Stimulated activated CD8-positive, alpha-beta memory T cell treated with anti-CD3 and anti-CD28 coated beads, Interleukin-4, amount 100 ng/mL, for 1 hour (primary cell): Measurements from ENCODE around the gene RHO.
"Not testable (repeated sequence)": the region's sequence is repeated elsewhere in the genome, so short reads cannot be mapped to it uniquely, and the experiment has no call there.

Source experiments
- DNase-seq, 2 donors: peaks; one replicate each; pipeline ENCODE4 v3.0.0-alpha.2; 2020; ENCODE audit warnings: low read depth in 2 of 2, low spot score in 1 of 2

The RHO gene

DNA sequence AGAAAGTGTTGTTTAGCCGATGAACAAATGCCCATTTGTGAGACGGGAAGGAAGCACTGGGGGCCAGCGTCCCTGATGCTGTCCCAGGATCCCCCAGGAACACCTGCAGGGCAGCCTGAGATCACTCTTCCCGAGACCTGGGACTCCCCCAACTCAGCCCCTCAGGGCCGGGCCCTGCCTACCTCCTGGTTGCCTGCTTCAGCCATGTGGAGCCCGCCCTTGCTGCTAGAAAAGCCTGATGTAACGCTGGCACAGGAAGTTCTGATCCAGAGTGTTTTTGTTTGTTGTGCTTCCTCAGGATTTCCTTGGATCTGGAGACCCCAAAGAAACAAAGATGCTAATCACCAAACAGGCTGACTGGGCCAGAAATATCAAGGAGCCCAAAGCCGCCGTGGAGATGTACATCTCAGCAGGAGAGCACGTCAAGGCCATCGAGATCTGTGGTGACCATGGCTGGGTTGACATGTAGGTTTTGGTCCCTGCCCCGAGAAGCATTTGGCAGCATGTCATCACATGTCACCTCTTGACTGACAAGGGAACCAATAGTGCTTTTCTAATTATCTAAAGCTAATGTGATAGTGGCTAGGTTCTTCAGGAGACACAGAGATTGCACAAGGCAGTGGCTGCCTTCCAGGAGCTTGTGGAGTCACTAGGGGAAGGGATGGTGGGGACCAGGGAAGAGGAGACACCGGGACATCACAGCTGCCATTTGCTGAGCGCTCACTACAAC is 28.7 kb upstream of the RHO start:
- not testable (repeated sequence) for DNase-seq

GRCh38 chr3:129500334-129500658 is 28.1 kb upstream of the RHO start:
- no peak for DNase-seq

DNA sequence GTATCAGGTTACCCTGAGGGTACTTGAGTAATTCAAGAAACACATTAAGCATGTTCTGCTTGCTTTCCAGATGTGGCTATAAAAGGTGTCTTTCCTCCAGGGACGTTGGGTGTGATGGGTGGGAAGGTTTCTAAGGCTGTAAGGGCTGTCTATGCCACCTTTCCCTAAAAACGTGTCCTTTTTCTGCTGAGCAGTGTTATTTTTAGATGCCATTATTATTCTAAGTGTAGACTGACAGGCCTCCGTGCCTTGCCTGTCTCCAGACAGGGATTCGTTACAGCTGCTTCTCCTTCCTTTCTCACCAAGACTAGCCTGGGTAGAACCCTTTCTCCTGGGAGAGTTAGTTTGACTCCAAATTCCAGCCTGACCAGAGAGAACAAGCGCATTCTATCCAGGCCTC is 26.8 kb upstream of the RHO start:
- DNase-seq = no peak

GRCh38 chr3:129502641-129503408 is 25.6 kb upstream of the RHO start:
- DNase-seq = no peak

DNA sequence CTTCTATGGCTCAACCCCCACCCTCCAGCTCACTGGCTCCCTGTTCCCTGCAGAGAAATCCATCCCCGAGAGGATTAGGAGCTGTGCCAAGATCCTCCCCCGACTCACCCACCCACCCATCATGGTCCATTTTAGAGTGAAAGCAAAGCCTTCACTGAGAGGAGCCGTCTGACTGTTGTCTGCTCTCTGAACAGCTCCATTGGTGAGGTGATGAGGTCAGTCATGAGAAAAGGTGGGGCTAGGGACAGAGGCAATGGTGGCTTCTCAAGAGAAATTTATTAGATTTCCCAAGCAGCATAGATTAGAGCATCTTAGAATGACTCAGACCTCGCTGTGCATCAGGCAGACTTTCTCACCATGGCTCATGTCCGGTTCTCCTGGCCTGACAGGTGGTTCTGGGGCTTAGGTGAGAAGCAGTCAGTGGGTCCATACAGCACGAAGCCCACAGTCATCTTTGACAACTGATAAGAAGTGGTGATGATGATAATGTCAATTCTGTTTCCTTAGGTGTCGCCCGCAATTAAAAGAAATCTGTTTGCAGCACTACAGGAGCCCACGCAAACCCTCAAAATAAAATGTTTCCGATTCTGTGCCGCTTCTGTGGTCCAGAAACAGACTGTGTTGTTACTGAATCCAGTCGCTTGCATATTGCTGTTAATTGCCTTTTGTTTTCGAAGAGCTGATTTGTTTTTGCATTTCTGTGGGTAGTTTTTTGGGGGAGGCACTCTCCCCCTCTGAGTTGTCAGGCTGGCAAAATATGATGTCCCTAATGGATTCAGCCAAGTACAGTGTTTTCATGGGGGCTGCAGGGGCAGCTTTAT is 24.8 kb upstream of the RHO start:
- DNase-seq = no peak

DNA sequence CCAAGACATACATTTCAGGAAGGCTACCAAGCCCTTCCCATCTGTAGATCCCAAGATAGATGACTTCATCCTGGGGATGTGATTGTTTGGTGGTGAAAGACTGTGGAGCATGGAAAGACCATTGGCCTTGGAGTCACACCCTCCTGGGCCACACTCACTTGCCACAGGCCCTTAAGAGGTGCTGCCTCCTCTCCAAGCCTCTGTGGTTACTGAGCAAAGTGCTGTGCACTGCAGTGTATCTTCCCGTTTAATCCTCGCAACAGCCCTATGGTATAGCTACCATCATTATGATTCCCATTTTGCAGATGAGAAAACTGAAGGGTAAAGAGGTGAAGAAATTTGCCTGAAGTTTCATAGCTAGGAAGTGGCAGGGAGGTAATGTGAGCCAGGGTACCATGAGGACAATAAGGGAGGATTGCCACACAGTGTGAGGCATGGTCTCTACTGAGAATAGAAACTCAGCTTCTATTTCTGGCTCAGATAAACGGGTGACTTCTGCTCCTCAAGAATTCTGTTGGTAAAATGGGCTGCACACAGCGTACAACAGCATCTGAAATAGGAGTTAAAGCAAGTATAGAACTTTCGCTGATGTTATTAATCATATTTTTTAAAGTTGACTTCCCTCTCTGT is 23.9 kb upstream of the RHO start:
- no peak for DNase-seq

DNA sequence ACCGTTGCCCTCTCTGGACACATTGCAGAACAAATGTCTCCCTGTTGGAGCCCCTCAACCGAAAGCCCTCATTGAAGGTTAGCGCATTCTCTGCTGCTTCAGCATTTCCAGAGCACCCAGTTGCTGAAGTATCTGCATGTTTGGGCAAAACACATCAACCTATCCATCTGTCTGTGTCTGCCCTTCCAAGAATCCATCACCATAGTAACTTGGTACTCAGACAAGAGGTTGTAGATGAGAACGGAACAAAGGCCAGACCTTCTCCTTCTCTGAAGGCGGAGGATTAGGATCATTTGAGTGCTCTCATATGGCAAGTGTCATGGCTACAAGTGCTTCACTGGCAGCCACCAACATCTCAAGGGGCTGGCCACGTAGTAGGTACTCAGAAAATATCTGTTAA is 23.1 kb upstream of the RHO start:
- no peak for DNase-seq

DNA sequence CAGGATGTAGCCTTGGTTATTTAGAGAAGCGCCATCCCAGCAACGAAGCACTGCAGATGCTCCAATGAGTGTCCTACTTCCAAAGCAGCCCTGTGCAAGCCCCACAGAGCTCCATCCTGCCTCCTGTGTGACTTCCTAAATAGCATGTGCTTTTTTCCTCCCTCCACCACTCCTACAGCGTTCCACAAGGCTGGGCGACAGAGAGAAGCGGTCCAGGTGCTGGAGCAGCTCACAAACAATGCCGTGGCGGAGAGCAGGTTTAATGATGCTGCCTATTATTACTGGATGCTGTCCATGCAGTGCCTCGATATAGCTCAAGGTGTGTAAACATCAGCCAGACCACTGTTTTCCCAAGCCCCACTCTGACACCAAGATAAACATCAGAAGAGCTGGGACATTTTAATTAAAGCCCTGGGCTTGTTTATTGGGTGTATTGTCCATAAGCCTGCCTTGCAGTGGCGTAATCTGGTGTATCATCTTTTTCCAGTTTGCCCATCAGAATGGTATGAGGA is 22.2 kb upstream of the RHO start:
- no peak for DNase-seq

GRCh38 chr3:129507181-129507831 is 21.1 kb upstream of the RHO start:
- DNase-seq = no peak

- DNase-seq = no peak
These were observed 15.8 kb upstream of the RHO start for GRCh38 chr3:129512595-129512994.

- no peak for DNase-seq
These were observed 14.7 kb upstream of the RHO start for GRCh38 chr3:129513705-129514104.

DNA sequence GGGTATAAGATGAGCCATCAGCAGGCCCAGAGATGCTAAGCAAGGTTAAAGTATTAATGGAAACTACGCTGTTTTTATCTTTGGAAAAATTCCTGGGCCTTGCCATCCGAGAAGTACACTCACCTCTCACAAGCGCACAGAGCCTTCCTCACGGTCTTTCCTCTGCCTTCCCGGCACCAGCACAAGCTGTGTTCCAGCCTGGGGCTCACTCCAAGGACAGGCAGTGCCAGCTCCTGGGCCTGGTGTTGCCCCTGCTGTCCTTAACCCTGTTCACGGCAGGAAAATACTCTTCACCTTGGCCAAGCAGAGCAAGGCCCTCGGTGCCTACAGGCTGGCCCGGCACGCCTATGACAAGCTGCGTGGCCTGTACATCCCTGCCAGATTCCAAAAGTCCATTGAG is 14.3 kb upstream of the RHO start:
- DNase-seq = no peak

DNA sequence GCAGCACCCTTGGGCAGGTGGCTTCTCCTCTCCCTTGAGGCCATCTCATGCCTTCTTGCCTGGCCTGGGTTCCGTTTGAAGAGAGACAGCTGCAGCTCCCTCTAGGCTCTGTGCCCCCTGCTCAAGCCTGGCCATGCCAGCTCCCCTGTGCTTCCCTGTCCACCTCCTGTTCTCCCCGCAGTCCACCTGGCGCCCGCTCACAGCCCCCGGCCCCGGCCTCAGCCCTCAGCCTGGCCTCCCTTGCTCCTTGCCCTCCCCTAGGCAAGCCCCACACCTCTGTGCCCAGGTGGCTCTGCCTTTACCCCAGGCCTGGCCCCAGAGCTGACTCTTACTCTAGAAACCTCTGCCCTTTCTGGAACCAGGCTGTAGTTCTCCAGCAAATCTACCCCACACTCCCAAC is 13.9 kb upstream of the RHO start:
- no peak for DNase-seq

GRCh38 chr3:129515108-129515820 is 13.2 kb upstream of the RHO start:
- DNase-seq = not testable (repeated sequence)

DNA sequence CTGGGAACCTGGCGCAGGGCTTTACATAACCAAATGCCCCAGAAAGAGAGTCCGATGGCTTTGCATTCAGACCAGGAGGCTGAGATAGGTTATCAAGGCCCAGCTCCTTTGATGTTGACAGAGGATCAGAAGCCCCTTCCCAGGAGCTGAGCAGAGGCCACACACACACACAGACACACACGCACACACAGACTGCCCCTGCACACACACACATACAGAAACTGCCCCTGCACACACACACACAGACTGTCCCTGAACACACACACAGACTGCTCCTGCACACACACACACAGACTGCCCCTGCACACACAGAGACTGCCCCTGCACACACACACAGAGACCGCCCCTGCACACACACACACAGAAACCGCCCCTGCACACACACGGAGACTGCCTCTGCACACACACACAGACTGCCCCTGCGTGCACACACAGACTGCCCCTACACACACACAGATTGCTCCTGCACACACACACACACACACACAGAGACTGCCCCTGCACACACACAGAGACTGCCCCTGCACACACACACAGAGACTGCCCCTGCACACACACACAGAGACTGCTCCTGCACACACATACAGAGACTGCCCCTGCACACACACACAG is 12.5 kb upstream of the RHO start:
- DNase-seq = not testable (repeated sequence)

- DNase-seq = no peak
These were observed 10.9 kb upstream of the RHO start for GRCh38 chr3:129517516-129517915.

GRCh38 chr3:129518038-129518561 is 10.3 kb upstream of the RHO start:
- no peak for DNase-seq

DNA sequence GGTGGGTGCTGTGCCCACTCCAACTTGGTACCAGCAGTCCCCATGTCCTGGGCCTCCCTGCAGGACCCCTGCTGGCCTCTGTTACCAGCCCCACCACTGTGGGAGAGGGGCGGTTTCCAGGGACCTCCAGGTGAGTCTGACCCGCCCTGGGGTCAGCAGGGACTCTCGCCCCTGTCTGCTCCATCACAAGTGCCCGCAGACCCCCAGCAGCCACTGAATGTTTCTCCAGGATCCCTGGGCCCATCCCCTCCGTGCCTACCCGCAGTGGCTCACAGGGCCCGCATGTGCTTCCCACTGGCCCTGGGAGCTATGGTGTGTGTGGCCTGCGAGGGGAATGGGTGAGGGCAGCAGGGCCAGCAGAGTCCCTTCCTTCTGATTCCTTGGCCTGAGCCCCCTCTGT is 9.9 kb upstream of the RHO start:
- no peak for DNase-seq

- DNase-seq = no peak
These were observed 9.0 kb upstream of the RHO start for GRCh38 chr3:129519449-129519848.
